Transverse colon (tissue), 4 donors: ENCODE measurements around the gene EXOC5. TPM values are rescaled to one million over a fixed set of nuclear protein-coding genes. Genes with fewer than 3 reads are reported as not detected.
"Not testable (repeated sequence)": the region's sequence is repeated elsewhere in the genome, so short reads cannot be mapped to it uniquely, and the experiment has no call there.

Source experiments
- DNase-seq: peaks from one replicate; pipeline ENCODE4 v3.0.0-alpha.2; 2019
- H3K27ac ChIP-seq, 4 donors: fragments of 200-600 bp; sonication (generic); 2 replicates each; pipeline ENCODE4 v1.5.1; 2016 to 2018; ENCODE audit warnings: inconsistent platforms in 4 of 4
- H3K27me3 ChIP-seq: fragments of 200-600 bp; sonication (generic); 2 replicates; pipeline ENCODE4 v1.5.1; 2017; ENCODE audit warnings: inconsistent platforms
- H3K36me3 ChIP-seq, 4 donors: fragments of 200-600 bp; sonication (generic); 2 replicates each; pipeline ENCODE4 v1.5.1; 2017 to 2019; ENCODE audit warnings: inconsistent platforms in 4 of 4
- H3K4me1 ChIP-seq, 4 donors: fragments of 200-600 bp; sonication (generic); 2 replicates each; pipeline ENCODE4 v1.5.1; 2017 to 2020; ENCODE audit warnings: inconsistent platforms in 4 of 4
- H3K4me3 ChIP-seq, 4 donors: fragments of 200-600 bp; sonication (generic); 1 replicate in 1 of 4; 2 replicates in 3 of 4; pipeline versions ENCODE4 v1.5.1 to v1.6.1; 2017 to 2019; ENCODE audit warnings: inconsistent platforms in 4 of 4
- H3K9me3 ChIP-seq, 2 donors: fragments of 200-600 bp; sonication (generic); 2 replicates each; pipeline ENCODE4 v1.5.1; 2017 to 2019; ENCODE audit warnings: inconsistent platforms in 2 of 2
- CTCF ChIP-seq, 5 experiments: fragments of 200-600 bp in 3 of 5; fragments of 450-650 bp in 2 of 5; sonication (generic) in 3 of 5; IDR thresholded peaks; 1 replicate in 2 of 5; 2 replicates in 3 of 5; pipeline ENCODE4 v1.5.1; 2016 to 2017; ENCODE audit warnings: antibody characterized with exemption in 5 of 5, inconsistent platforms in 3 of 5, mild to moderate bottlenecking in 2 of 5, moderate library complexity in 1 of 5
- EP300 ChIP-seq: sonication (generic); formaldehyde crosslinking; IDR thresholded peaks from one replicate; pipeline ENCODE4 v1.6.1; 2017; ENCODE audit warnings: antibody characterized with exemption, low read depth
- POLR2A ChIP-seq: fragments of 450-650 bp; IDR thresholded peaks from one replicate; pipeline ENCODE4 v1.6.1; 2016; ENCODE audit warnings: antibody characterized with exemption, mild to moderate bottlenecking, moderate library complexity
- POLR2AphosphoS5 ChIP-seq, 3 donors: sonication (generic); formaldehyde crosslinking; IDR thresholded peaks; one replicate each; pipeline ENCODE4 v1.6.1; 2016; ENCODE audit warnings: antibody characterized with exemption in 3 of 3
- WGBS, 2 donors: methylation state at CpG; one replicate each; pipeline ENCODE4 v1.1.5; 2018; ENCODE audit warnings: low coverage in 1 of 2; 5-methylcytosine and 5-hydroxymethylcytosine counted together
- in situ Hi-C, 4 donors: fragments of 200-750 bp; cut with MboI; loops; one replicate each; pipeline versions ENCODE4 v1.15.0 to v1.15.1; 2017; ENCODE audit warnings: low sequenced_read_pairs in 3 of 4, low pct_ligation_motif_present in 1 of 4, low pct_unique_long_range_greater_than_20kb in 1 of 4
- intact Hi-C: fragments of 100-400 bp; cut with DNase I; formaldehyde crosslinking; loops from one replicate; pipeline ENCODE4 v1.15.1; 2023; ENCODE audit warnings: low total_unique reads
- total RNA-seq, 4 donors: library from RNA; depleted of rRNA; stranded (reverse); fragments of >200 nt; gene quantifications; one replicate each; pipeline ENCODE4 v1.1.0, GENCODE V29; 2016

The EXOC5 gene
- total RNA-seq, 4 donors from 2014 or later: 22.8 to 51.3 (median 29.2) TPM

DNA sequence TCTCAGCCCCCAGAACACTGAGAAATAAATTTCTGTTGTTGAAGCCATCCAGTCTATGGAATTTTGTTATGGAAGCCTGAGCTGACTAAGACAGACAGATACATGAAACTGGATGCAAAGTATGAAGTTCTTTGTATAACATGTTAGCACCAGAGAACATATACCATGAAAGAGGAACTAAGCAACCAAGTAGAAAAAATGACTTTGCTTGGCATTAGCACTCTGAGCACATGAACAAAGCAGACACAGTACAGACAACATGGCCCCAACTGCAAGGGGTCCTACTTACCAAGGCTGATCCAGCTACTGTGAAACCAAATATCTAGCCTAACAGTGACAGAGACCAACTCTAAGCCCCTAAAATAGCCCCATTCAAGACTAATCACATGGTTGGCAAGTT, 13.8 kb downstream of the EXOC5 start:
- no peak for TF ChIP-seq CTCF (IDR thresholded peaks at IDR 0.05)
- TF ChIP-seq POLR2AphosphoS5 (IDR thresholded peaks at IDR 0.05): no peak
- TF ChIP-seq POLR2A: no peak
- no peak for TF ChIP-seq EP300
- intact Hi-C loops: no loop called here
- Histone ChIP-seq H3K27me3 (no peaks in the 10 kb centered on the region), H3K36me3 (no peaks in the 10 kb centered on the region), H3K4me3 (no peak overlapping the region), H3K27ac (no peak overlapping the region), H3K4me1 (no peaks in the 10 kb centered on the region), H3K9me3 (no peaks in the 10 kb centered on the region)
- DNase-seq: no peak
- in situ Hi-C loops: no loop called here

DNA sequence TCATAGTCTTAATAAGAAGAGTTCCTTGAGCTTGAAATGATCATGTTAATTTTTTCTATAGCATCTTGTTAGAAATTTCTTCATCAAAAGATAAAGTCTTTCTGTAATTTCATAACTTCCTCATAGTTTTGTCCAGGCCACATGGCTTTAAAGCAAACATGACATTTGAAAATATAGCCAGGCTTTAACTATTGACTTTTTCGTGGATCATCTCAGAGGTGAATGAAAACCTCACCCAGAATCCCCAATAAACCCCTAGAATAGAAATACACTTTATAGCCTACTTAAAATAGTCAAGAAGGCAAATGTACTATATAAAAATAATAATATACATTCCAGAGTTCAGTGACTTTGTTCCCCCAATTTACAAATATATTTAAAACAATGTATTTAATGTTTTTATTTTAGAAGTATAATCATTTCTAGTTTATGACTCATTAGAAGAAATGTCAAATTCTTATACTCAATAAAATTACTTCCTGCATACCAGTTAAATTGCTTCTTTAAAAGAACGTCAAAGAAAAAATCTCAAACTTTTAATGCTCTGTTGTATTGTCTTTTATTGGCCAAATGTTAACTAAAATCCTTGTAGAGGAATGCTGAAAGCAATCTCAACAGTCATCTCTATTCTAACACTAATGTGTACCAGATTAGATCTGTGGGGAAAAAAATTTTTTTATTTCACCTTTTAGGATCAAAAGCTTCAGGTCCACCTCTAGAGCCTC, 21.6 kb downstream of the EXOC5 start:
- intact Hi-C loops: no loop called here
- H3K36me3 ChIP-seq: peaks cover 0 to 8% (median 2%) of the 10 kb centered on the region in 4 donors

DNA sequence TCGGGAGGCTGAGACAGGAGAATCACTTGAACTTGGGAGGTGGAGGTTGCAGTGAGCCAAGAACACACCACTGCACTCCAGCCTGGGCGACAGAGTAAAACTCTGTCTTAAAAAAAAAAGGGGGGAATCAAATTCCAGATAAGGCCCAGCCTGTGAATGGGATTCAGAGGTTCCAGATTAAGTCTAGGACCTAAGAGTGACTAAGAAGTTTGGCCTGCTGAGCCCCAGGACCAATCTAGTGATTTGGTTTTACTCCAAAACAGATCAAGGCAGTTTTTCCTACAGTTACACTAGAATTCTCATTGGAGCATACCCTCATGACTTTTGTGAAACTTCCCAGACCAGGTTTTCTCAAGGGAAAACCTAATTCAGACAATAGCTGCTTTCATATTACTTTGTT, 22.8 kb downstream of the EXOC5 start:
- Histone ChIP-seq H3K27ac (no peak overlapping the region), H3K4me3 (no peak overlapping the region), H3K9me3 (no peaks in the 10 kb centered on the region), H3K4me1 (no peaks in the 10 kb centered on the region), H3K27me3 (no peaks in the 10 kb centered on the region), H3K36me3 (peaks cover 0 to 8% (median 2%) of the 10 kb centered on the region in 4 donors)
- no peak for TF ChIP-seq POLR2A
- TF ChIP-seq CTCF (IDR thresholded peaks at IDR 0.05): no peak
- TF ChIP-seq POLR2AphosphoS5 (IDR thresholded peaks at IDR 0.05): no peak
- TF ChIP-seq EP300: no peak
- intact Hi-C loops: no loop called here
- DNase-seq: no peak
- 100% methylated on average over 2 of the region's 2 CpGs for WGBS, 2 donors
- in situ Hi-C loops: no loop called here

More for the DNA sequence above, 21.6 kb downstream of the EXOC5 start:
- no peak for DNase-seq
- Histone ChIP-seq H3K4me3 (no peak overlapping the region), H3K27me3 (no peaks in the 10 kb centered on the region), H3K27ac (no peak overlapping the region), H3K4me1 (no peaks in the 10 kb centered on the region), H3K9me3 (no peaks in the 10 kb centered on the region)
- TF ChIP-seq CTCF (IDR thresholded peaks at IDR 0.05) (no peak), POLR2A (no peak), EP300 (no peak), POLR2AphosphoS5 (IDR thresholded peaks at IDR 0.05) (no peak)
- WGBS, 2 donors: 45 to 60% methylated on average over 2 of the region's 2 CpGs
- in situ Hi-C loops: no loop called here

- H3K36me3 ChIP-seq: peaks cover 0 to 9% (median 4%) of the 10 kb centered on the region in 4 donors
- DNase-seq: no peak
- intact Hi-C loops: no loop called here
- in situ Hi-C loops: no loop called here
- no peak for TF ChIP-seq POLR2AphosphoS5 (IDR thresholded peaks at IDR 0.05)
- no peak for TF ChIP-seq EP300
- H3K27me3 ChIP-seq: no peaks in the 10 kb centered on the region
- 54 to 77% methylated on average over 2 of the region's 2 CpGs for WGBS, 2 donors
- no peak overlapping the region for H3K4me3 ChIP-seq
- H3K4me1 ChIP-seq: no peaks in the 10 kb centered on the region
- no peaks in the 10 kb centered on the region for H3K9me3 ChIP-seq
- H3K27ac ChIP-seq: no peak overlapping the region
These were observed 24.6 kb downstream of the EXOC5 start for GRCh38 chr14:57244106-57244505.

- no peak for DNase-seq
- intact Hi-C loops: no loop called here
- Histone ChIP-seq H3K27me3 (no peaks in the 10 kb centered on the region), H3K4me3 (no peak overlapping the region), H3K9me3 (no peaks in the 10 kb centered on the region), H3K4me1 (no peaks in the 10 kb centered on the region), H3K36me3 (peaks cover 0 to 13% (median 6%) of the 10 kb centered on the region in 4 donors), H3K27ac (no peak overlapping the region)
- TF ChIP-seq POLR2AphosphoS5 (IDR thresholded peaks at IDR 0.05): no peak
- in situ Hi-C loops: no loop called here
These were observed 25.4 kb downstream of the EXOC5 start for GRCh38 chr14:57243320-57243719.

DNA sequence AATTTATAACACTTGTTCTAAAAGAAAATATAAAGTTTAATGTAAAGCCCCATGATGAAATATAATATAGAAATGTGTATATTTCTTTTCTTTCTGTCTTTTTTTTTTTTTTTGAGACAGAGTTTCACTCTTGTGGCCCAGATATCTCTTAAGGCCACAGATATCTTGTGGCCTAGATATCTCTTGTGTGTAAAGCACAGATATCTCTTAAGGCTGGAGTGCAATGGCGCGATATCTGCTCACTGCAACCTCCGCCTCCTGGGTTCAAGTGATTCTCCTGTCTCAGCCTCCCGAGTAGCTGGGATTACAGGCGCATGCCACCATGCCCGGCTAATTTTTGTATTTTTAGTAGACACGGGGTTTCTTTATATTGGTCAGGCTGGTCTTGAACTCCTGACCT, 28.6 kb downstream of the EXOC5 start:
- intact Hi-C loops, H3K4me3 ChIP-seq, H3K27ac ChIP-seq, H3K4me1 ChIP-seq, H3K9me3 ChIP-seq, H3K27me3 ChIP-seq, in situ Hi-C loops, DNase-seq: not testable (repeated sequence)
- WGBS, 2 donors: 96% methylated on average over 7 of the region's 7 CpGs; no CpG with 5 or more reads in 1 of the 2 donors
- H3K36me3 ChIP-seq: peaks cover 0 to 17% (median 4%) of the 10 kb centered on the region in 4 donors
